ENCODE results near the gene LEMD2. TPM values are rescaled to one million over a fixed set of nuclear protein-coding genes. Genes with fewer than 3 reads are reported as not detected.
A peak's percentile ranks its signal among the peaks of the same experiment; 100 is the strongest.

LEMD2 gene
- total RNA-seq, 1 donor from 2014 or later, result 61.5 TPM

GRCh38 chr6:33740204-33740608, 48.7 kb downstream of the LEMD2 start:
- intact Hi-C loops (cut with DNase I), result no loop called here
- DNase-seq (no peak), ATAC-seq (peak; percentile 22)
- H3K4me1 ChIP-seq, result peaks cover 11% of the 10 kb centered on the region
- TF ChIP-seq CTCF (IDR thresholded peaks at IDR 0.05), result no peak
- no peaks in the 10 kb centered on the region for H3K27me3 ChIP-seq
- no peak overlapping the region for H3K4me3 ChIP-seq
- H3K9me3 ChIP-seq, result no peaks in the 10 kb centered on the region
- no peaks in the 10 kb centered on the region for H3K36me3 ChIP-seq
- no peak overlapping the region for H3K27ac ChIP-seq

DNA sequence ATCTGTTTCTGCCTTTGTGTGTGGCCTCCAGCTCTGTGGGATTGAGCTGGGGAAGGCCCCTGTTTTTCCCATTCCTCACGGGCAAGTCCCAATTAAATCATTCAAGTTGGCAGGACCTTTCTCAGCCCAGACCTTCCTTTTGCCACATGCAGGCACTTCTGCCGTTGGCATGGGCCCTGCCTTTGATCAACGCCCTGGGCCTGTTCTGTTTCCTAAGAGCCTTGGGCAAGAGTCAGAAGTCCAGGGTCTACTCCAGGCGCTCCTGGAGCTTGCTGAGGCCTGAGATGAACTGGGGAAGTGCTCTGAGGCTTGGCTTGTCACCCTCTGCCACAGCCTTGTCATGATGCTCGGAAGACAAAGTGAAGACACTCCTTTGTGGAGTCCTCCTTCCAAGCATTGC, 49.4 kb downstream of the LEMD2 start:
- no peak for DNase-seq
- intact Hi-C loops (cut with DNase I), result no loop called here

GRCh38 chr6:33738879-33739278, 50.1 kb downstream of the LEMD2 start:
- no peak for ATAC-seq

More for the DNA sequence above, 49.4 kb downstream of the LEMD2 start:
- Histone ChIP-seq H3K27me3 (no peaks in the 10 kb centered on the region), H3K27ac (no peak overlapping the region), H3K4me1 (peaks cover 11% of the 10 kb centered on the region), H3K36me3 (no peaks in the 10 kb centered on the region), H3K9me3 (no peaks in the 10 kb centered on the region), H3K4me3 (no peak overlapping the region)
- TF ChIP-seq CTCF (IDR thresholded peaks at IDR 0.05), result no peak
- no peak for ATAC-seq

DNA sequence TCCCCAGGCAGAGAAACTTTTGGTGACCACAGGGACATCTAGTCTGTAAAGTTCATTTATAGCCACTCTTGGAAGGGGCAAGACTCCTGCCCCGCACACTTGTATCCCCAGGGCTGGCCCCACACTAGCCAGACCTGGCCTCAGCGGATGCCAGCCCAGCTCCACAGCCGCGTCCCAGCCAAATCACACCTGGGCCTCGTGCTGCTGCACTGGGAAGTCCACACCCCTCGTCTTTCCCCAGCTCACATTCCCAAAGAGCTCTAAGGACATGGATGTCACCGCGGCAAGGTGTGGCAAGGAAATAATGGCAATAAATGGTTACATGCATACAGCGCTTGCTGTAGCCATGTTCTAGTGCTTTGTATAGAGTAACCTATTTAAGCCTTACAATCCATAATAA, 50.8 kb downstream of the LEMD2 start:
- ATAC-seq, result no peak

More at GRCh38 chr6:33738879-33739278, 50.1 kb downstream of the LEMD2 start:
- Histone ChIP-seq H3K4me3 (no peak overlapping the region), H3K4me1 (peaks cover 7% of the 10 kb centered on the region), H3K27me3 (no peaks in the 10 kb centered on the region), H3K27ac (no peak overlapping the region), H3K9me3 (no peaks in the 10 kb centered on the region), H3K36me3 (no peaks in the 10 kb centered on the region)
- intact Hi-C loops (cut with DNase I), result no loop called here
- no peak for TF ChIP-seq CTCF (IDR thresholded peaks at IDR 0.05)
- DNase-seq, result no peak

DNA sequence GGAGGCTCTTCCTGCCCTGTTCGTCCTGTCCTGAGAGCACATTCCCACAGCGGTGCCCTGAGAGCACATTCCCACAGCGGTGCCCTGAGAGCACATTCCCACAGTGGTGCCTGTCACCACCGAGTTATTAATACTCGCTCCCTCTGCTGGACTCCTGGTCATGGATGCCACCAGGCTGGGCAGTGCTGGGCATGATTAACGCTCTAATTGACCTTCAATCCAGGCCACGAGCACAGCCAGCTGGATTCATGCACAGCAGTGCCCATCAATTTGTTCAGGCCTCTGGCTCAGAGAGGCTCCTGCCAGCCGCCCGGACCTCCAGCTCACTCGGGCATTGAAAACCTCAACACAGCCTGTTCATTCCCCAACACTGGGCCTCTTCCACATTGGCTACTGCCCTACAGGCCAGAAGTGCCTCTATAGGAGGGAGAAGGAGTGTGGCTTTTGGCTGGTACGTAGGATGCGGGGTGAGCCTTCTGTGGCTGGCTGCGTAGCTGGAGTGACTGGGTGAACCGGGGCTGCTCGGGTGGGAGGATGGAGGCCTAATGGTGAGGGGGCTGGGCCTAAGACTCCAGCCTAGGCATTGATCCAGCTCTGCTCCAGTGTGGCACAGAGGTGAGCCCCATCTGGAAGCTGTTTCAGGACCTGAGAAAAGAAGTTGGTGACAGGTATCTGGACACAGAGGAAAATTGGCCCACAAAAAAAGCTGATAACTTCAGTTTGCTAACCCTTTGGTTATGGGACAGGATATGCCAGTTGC, 51.5 kb downstream of the LEMD2 start:
- no peak overlapping the region for H3K27ac ChIP-seq
- ATAC-seq, result no peak
- intact Hi-C loops (cut with DNase I), result no loop called here

More for the DNA sequence above, 50.8 kb downstream of the LEMD2 start:
- H3K36me3 ChIP-seq, result no peaks in the 10 kb centered on the region
- H3K9me3 ChIP-seq, result no peaks in the 10 kb centered on the region
- DNase-seq, result no peak
- TF ChIP-seq CTCF (IDR thresholded peaks at IDR 0.05), result no peak
- intact Hi-C loops (cut with DNase I), result no loop called here
- peaks cover 4% of the 10 kb centered on the region for H3K4me1 ChIP-seq
- no peak overlapping the region for H3K27ac ChIP-seq
- H3K27me3 ChIP-seq, result no peaks in the 10 kb centered on the region
- no peak overlapping the region for H3K4me3 ChIP-seq

More for the DNA sequence above, 51.5 kb downstream of the LEMD2 start:
- TF ChIP-seq CTCF (IDR thresholded peaks at IDR 0.05), result no peak
- Histone ChIP-seq H3K9me3 (no peaks in the 10 kb centered on the region), H3K4me3 (no peak overlapping the region), H3K36me3 (no peaks in the 10 kb centered on the region), H3K27me3 (no peaks in the 10 kb centered on the region), H3K4me1 (peaks cover 4% of the 10 kb centered on the region)
- DNase-seq, result no peak
